Thyroid gland (tissue), 4 donors: ENCODE results near the gene MAF. TPM values are rescaled to one million over a fixed set of nuclear protein-coding genes. Genes with fewer than 3 reads are reported as not detected.

Source experiments
- DNase-seq, 2 donors: peaks; one replicate each; pipeline ENCODE4 v3.0.0-alpha.2; 2019
- H3K27ac ChIP-seq, 3 donors: fragments of 200-600 bp; sonication (generic); 1 replicate in 2 of 3; 2 replicates in 1 of 3; pipeline ENCODE4 v1.5.1; 2016 to 2019; ENCODE audit warnings: mild to moderate bottlenecking in 1 of 3, moderate library complexity in 1 of 3
- H3K27me3 ChIP-seq: fragments of 200-600 bp; sonication (generic); one replicate; pipeline ENCODE4 v1.5.1; 2019
- H3K36me3 ChIP-seq, 2 donors: fragments of 200-600 bp; sonication (generic); one replicate each; pipeline ENCODE4 v1.5.1; 2016 to 2019
- H3K4me1 ChIP-seq, 2 donors: fragments of 200-600 bp; sonication (generic); one replicate each; pipeline ENCODE4 v1.5.1; 2017 to 2019
- H3K4me3 ChIP-seq, 3 donors: fragments of 200-600 bp; sonication (generic); replicated peaks in 1 of 3; 1 replicate in 2 of 3; 2 replicates in 1 of 3; pipeline ENCODE4 v1.5.1; 2016; ENCODE audit warnings: mild to moderate bottlenecking in 1 of 3
- H3K9me3 ChIP-seq: fragments of 200-600 bp; sonication (generic); one replicate; pipeline ENCODE4 v1.5.1; 2017
- POLR2A ChIP-seq, 2 donors: fragments of 450-650 bp; IDR thresholded peaks; one replicate each; pipeline ENCODE4 v1.6.1; 2017; ENCODE audit warnings: antibody characterized with exemption in 2 of 2, mild to moderate bottlenecking in 2 of 2, moderate library complexity in 1 of 2
- WGBS, 2 donors: methylation state at CpG; one replicate each; pipeline ENCODE4 v1.1.5; 2017; 5-methylcytosine and 5-hydroxymethylcytosine counted together
- intact Hi-C: fragments of 100-400 bp; cut with DNase I; formaldehyde crosslinking; loops from one replicate; pipeline ENCODE4 v1.15.1; 2023
- total RNA-seq, 4 donors: library from RNA; depleted of rRNA; stranded (reverse); fragments of >200 nt; gene quantifications; one replicate each; pipeline ENCODE4 v1.2.3, GENCODE V29; 2016
- TF ChIP-seq, protein P1 (sequence below), 6 experiments: fragments of 200-600 bp in 3 of 6; fragments of 450-650 bp in 3 of 6; sonication (generic) in 3 of 6; IDR thresholded peaks; one replicate each; pipeline ENCODE4 v1.5.1; 2016 to 2019; ENCODE audit warnings: antibody characterized with exemption in 6 of 6, mild to moderate bottlenecking in 2 of 6, inconsistent platforms in 1 of 6, moderate library complexity in 1 of 6

The MAF gene
- total RNA-seq, 4 donors from 2014 or later = 59.7 to 158 (median 67.1) TPM

DNA sequence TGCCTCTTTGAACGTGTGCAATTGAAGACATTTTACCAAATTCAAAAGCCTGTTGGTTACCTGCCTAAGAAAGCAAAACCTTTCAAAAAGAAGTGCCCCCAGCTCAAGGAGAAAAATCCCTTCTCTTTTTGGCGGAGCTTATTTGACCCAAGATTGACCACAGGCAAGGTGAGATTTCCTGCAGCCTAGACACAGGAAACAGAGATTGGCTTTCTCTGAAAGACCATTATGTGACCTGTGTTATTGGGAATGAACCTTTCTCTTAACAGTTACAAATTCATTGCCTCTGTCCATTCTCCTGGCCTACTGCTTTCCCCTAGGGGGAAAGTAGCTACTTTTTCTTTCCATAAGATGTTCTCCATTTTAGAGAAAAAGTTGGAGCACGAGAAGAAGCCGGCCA is 42.1 kb upstream of the MAF start:
- intact Hi-C loops = no loop called here
- DNase-seq = no peak
- 60 to 80% methylated on average over 4 of the region's 4 CpGs for WGBS, 2 donors
- H3K9me3 ChIP-seq = no peaks in the 10 kb centered on the region
- no peak for TF ChIP-seq POLR2A (IDR thresholded peaks at IDR 0.05)
- TF ChIP-seq, protein P1, sequence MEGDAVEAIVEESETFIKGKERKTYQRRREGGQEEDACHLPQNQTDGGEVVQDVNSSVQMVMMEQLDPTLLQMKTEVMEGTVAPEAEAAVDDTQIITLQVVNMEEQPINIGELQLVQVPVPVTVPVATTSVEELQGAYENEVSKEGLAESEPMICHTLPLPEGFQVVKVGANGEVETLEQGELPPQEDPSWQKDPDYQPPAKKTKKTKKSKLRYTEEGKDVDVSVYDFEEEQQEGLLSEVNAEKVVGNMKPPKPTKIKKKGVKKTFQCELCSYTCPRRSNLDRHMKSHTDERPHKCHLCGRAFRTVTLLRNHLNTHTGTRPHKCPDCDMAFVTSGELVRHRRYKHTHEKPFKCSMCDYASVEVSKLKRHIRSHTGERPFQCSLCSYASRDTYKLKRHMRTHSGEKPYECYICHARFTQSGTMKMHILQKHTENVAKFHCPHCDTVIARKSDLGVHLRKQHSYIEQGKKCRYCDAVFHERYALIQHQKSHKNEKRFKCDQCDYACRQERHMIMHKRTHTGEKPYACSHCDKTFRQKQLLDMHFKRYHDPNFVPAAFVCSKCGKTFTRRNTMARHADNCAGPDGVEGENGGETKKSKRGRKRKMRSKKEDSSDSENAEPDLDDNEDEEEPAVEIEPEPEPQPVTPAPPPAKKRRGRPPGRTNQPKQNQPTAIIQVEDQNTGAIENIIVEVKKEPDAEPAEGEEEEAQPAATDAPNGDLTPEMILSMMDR (IDR thresholded peaks at IDR 0.05) = no peak
- H3K27me3 ChIP-seq = no peaks in the 10 kb centered on the region
- H3K4me1 ChIP-seq = peaks cover 6 to 20% of the 10 kb centered on the region in 2 donors
- no peaks in the 10 kb centered on the region for H3K36me3 ChIP-seq
- no peak overlapping the region for H3K27ac ChIP-seq
- no peak overlapping the region for H3K4me3 ChIP-seq

DNA sequence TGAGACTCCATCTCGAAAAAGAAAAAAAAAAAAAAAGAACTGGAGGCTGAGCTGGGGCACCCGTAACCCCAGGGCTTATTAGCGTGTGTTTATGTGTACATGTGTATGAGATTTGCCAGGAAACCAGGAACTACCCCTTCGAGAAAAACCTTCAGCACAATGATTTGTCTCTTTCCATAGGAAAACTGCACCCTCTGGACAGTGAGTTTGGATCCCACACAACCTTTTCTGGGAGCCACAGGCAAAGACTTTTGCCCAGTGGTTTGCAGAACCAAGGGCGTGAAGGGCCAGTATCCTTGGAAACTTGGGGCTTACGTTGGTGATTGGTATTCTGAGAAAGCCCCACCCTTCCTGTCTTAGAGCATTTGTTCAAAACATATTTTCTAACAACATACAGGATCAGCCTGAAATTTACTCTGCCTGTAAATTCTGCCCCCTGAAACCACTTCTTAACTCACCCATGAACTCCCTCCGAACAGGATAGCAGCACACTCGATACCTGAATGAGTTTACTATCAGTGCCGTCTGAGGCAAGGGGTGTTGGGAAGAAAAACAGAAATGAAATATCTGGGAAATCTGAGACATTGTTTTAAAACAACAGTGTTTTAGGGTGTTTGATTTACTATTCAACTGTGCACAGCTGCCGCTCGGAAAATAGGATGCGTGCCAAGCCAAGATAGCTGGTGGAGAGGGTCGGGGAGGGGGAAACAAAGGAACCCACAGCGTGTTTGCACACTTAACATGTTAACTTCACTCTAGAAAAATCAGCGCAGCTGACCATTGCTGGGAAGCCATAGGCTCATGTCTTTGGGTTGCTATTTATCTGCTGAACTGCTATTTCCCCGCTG is 40.2 kb upstream of the MAF start:
- H3K9me3 ChIP-seq = no peaks in the 10 kb centered on the region
- H3K36me3 ChIP-seq = no peaks in the 10 kb centered on the region
- DNase-seq = peak; percentile 19 to 26
- intact Hi-C loops = no loop called here
- H3K4me1 ChIP-seq = peaks cover 6 to 20% of the 10 kb centered on the region in 2 donors
- H3K27me3 ChIP-seq = no peaks in the 10 kb centered on the region
- no peak overlapping the region for H3K4me3 ChIP-seq
- TF ChIP-seq, protein P1 (IDR thresholded peaks at IDR 0.05) = no peak
- no peak for TF ChIP-seq POLR2A (IDR thresholded peaks at IDR 0.05)
- 26 to 28% methylated on average over 16 of the region's 16 CpGs for WGBS, 2 donors
- peak overlapping the region in 2 of 3 donors; percentile 39 to 43 for H3K27ac ChIP-seq

GRCh38 chr16:79639576-79640311 is 39.2 kb upstream of the MAF start:
- Histone ChIP-seq H3K27me3 (no peaks in the 10 kb centered on the region), H3K36me3 (no peaks in the 10 kb centered on the region), H3K27ac (no peak overlapping the region), H3K4me3 (no peak overlapping the region), H3K9me3 (no peaks in the 10 kb centered on the region), H3K4me1 (peaks cover 6 to 20% of the 10 kb centered on the region in 2 donors)
- TF ChIP-seq, protein P1 (IDR thresholded peaks at IDR 0.05) = no peak
- TF ChIP-seq POLR2A (IDR thresholded peaks at IDR 0.05) = no peak
- intact Hi-C loops = no loop called here
- DNase-seq = no peak
- 93 to 95% methylated on average over 13 of the region's 13 CpGs for WGBS, 2 donors

DNA sequence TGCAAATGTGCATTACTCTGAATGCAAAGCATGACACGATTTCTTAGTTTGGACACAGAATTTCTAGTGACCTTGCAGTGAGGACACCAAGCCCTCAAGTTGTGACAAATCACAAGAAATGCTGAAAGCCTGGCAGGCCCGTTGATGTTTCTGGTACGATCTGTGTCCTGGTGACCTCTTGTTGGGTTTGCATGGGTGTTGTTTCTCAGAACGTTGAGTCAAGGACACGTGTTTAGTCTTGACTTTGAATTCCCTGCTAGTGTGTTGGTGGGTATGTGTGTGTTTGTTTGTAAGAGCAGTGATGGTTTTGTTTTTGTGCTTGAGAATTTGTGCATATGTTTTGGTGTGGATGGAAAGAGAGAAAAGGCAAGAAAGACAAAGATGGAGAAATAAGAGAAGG is 37.8 kb upstream of the MAF start:
- H3K4me1 ChIP-seq = peaks cover 6 to 20% of the 10 kb centered on the region in 2 donors
- no peaks in the 10 kb centered on the region for H3K36me3 ChIP-seq
- WGBS, 2 donors = 79 to 87% methylated on average over 5 of the region's 5 CpGs
- no peak for DNase-seq
- intact Hi-C loops = no loop called here
- H3K9me3 ChIP-seq = no peaks in the 10 kb centered on the region
- no peak overlapping the region for H3K4me3 ChIP-seq
- H3K27me3 ChIP-seq = no peaks in the 10 kb centered on the region
- TF ChIP-seq, protein P1 (IDR thresholded peaks at IDR 0.05) = no peak
- no peak for TF ChIP-seq POLR2A (IDR thresholded peaks at IDR 0.05)
- no peak overlapping the region for H3K27ac ChIP-seq

DNA sequence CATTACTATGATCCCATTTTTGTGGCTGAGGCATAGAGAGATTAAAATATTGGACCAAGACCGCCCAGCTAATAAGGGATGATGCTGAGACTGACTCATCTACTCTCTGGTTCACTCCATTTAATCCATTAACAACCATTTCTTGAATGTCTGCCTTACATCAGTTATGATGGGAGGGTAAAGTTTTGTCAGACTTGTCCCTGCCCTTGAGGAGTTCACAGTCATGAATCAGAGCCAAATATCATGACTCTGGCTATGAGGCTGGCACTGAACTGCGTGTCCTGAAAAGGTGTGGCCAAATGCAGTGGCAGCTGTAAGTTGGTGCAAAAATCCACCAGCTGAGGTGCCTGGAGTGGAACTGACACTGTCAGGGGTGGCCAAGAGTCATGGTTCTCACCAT is 35.0 kb upstream of the MAF start:
- no peak overlapping the region for H3K4me3 ChIP-seq
- intact Hi-C loops = no loop called here
- no peak for DNase-seq

More for the DNA sequence above, 35.0 kb upstream of the MAF start:
- Histone ChIP-seq H3K36me3 (no peaks in the 10 kb centered on the region), H3K27me3 (no peaks in the 10 kb centered on the region), H3K4me1 (peaks cover 0 to 5% of the 10 kb centered on the region in 2 donors), H3K27ac (no peak overlapping the region), H3K9me3 (no peaks in the 10 kb centered on the region)
- TF ChIP-seq POLR2A (IDR thresholded peaks at IDR 0.05) = no peak
- TF ChIP-seq, protein P1 (IDR thresholded peaks at IDR 0.05) = no peak
- WGBS, 2 donors = 98 to 100% methylated on average over 2 of the region's 2 CpGs
